CD14-positive monocyte (primary cell): ENCODE measurements around the gene OCSTAMP. TPM values are rescaled to one million over a fixed set of nuclear protein-coding genes. Genes with fewer than 3 reads are reported as not detected.

ENCODE experiments used
- DNase-seq, 3 donors: peaks; one replicate each; pipeline ENCODE4 v3.0.0-alpha.2; 2011 to 2022
- H2AFZ ChIP-seq: 2 replicates; pipeline ENCODE4 v1.6.0; 2012; ENCODE audit warnings: mild to moderate bottlenecking, low read depth, low read length, inconsistent platforms; ENCODE audit not compliant: insufficient read depth, poor library complexity, severe bottlenecking
- H3K27ac ChIP-seq, 2 donors: 1 replicate in 1 of 2; 2 replicates in 1 of 2; pipeline ENCODE4 v1.5.1; 2012 to 2013; ENCODE audit warnings: low read length in 2 of 2, control low read depth in 1 of 2, inconsistent platforms in 1 of 2, low read depth in 1 of 2, mild to moderate bottlenecking in 1 of 2
- H3K27me3 ChIP-seq, 2 donors: one replicate each; pipeline versions ENCODE4 v1.6.0 to v1.6.1; 2011 to 2013; ENCODE audit warnings: low read length in 2 of 2; ENCODE audit not compliant: control insufficient read depth in 2 of 2, insufficient read depth in 2 of 2
- H3K36me3 ChIP-seq, 2 donors: replicated peaks in 1 of 2; 1 replicate in 1 of 2; 2 replicates in 1 of 2; pipeline versions ENCODE4 v1.5.1 to v1.6.1; 2012 to 2013; ENCODE audit warnings: low read length in 2 of 2, control low read depth in 1 of 2, inconsistent platforms in 1 of 2, mild to moderate bottlenecking in 1 of 2; ENCODE audit not compliant: insufficient read depth in 2 of 2, control insufficient read depth in 1 of 2
- H3K4me1 ChIP-seq, 2 donors: 1 replicate in 1 of 2; 2 replicates in 1 of 2; pipeline versions ENCODE4 v1.5.1 to v1.6.1; 2012 to 2013; ENCODE audit warnings: low read length in 2 of 2, control low read depth in 1 of 2, inconsistent platforms in 1 of 2, mild to moderate bottlenecking in 1 of 2, moderate library complexity in 1 of 2; ENCODE audit not compliant: insufficient read depth in 2 of 2, control insufficient read depth in 1 of 2
- H3K4me2 ChIP-seq: replicated peaks from 2 replicates; pipeline ENCODE3; 2012; ENCODE audit warnings: low read length, moderate library complexity, mild to moderate bottlenecking; ENCODE audit not compliant: poor library complexity, severe bottlenecking; ENCODE audit errors: extremely low read depth
- H3K4me3 ChIP-seq, 3 experiments: fragments of 200-600 bp in 1 of 3; sonication (generic) in 1 of 3; replicated peaks in 1 of 3; 1 replicate in 2 of 3; 2 replicates in 1 of 3; pipeline ENCODE4 v1.5.1; 2011 to 2013; ENCODE audit warnings: low read length in 3 of 3, mild to moderate bottlenecking in 3 of 3, control low read depth in 2 of 3, low read depth in 2 of 3, inconsistent platforms in 1 of 3, moderate library complexity in 1 of 3
- H3K79me2 ChIP-seq: 2 replicates; pipeline ENCODE4 v1.6.0; 2012; ENCODE audit warnings: mild to moderate bottlenecking, control low read depth, inconsistent platforms, low read length, moderate library complexity; ENCODE audit not compliant: insufficient read depth
- H3K9ac ChIP-seq: 2 replicates; pipeline ENCODE4 v1.6.0; 2017; ENCODE audit warnings: low read length, mild to moderate bottlenecking; ENCODE audit not compliant: insufficient read depth, poor library complexity, severe bottlenecking
- H3K9me3 ChIP-seq, 2 donors: replicated peaks in 1 of 2; 1 replicate in 1 of 2; 2 replicates in 1 of 2; pipeline versions ENCODE4 v1.5.1 to v1.6.1; 2012 to 2013; ENCODE audit warnings: low read length in 2 of 2, control low read depth in 1 of 2; ENCODE audit not compliant: control insufficient read depth in 1 of 2, insufficient read depth in 1 of 2
- H4K20me1 ChIP-seq: 2 replicates; pipeline ENCODE4 v1.6.0; 2012; ENCODE audit warnings: mild to moderate bottlenecking, low read length, control low read depth, moderate library complexity; ENCODE audit not compliant: insufficient read depth
- H3K27ac Mint-ChIP-seq, 7 donors: one replicate each; pipeline ENCODE4 v1.8.0; 2020; ENCODE audit warnings: mild to moderate bottlenecking in 7 of 7, mixed read lengths in 7 of 7, moderate library complexity in 6 of 7, inconsistent platforms in 2 of 7
- H3K27me3 Mint-ChIP-seq, 3 donors: one replicate each; pipeline ENCODE4 v1.8.0; 2021 to 2022; ENCODE audit warnings: low read depth in 3 of 3, mild to moderate bottlenecking in 3 of 3, mixed read lengths in 3 of 3, moderate library complexity in 3 of 3, inconsistent platforms in 1 of 3
- H3K36me3 Mint-ChIP-seq, 2 donors: one replicate each; pipeline ENCODE4 v1.8.0; 2020; ENCODE audit warnings: mixed read lengths in 2 of 2, inconsistent platforms in 1 of 2, mild to moderate bottlenecking in 1 of 2
- H3K4me1 Mint-ChIP-seq: one replicate; pipeline ENCODE4 v1.8.0; 2020; ENCODE audit warnings: mild to moderate bottlenecking, mixed read lengths
- H3K4me3 Mint-ChIP-seq, 2 donors: one replicate each; pipeline ENCODE4 v1.8.0; 2020; ENCODE audit warnings: mild to moderate bottlenecking in 2 of 2, mixed read lengths in 2 of 2, moderate library complexity in 1 of 2
- H3K9me3 Mint-ChIP-seq, 7 donors: one replicate each; pipeline ENCODE4 v1.8.0; 2020 to 2022; ENCODE audit warnings: mixed read lengths in 7 of 7, mild to moderate bottlenecking in 6 of 7, moderate library complexity in 6 of 7, inconsistent platforms in 2 of 7
- WGBS: methylation state at CpG from one replicate; pipeline ENCODE4 v1.1.5; 2013; ENCODE audit warnings: missing lambda C conversion rate; ENCODE audit not compliant: insufficient coverage; 5-methylcytosine and 5-hydroxymethylcytosine counted together
- intact Hi-C, 2 donors: fragments of 100-400 bp; cut with micrococcal nuclease; formaldehyde crosslinking; loops; one replicate each; pipeline versions ENCODE4 v1.15.0 to v1.15.1; 2023
- polyA plus RNA-seq, 3 donors: library from polyadenylated mRNA; depleted of rRNA in 1 of 3; unstranded in 2 of 3; stranded (reverse) in 1 of 3; fragments of 300-500 nt in 2 of 3; fragments of >200 nt in 1 of 3; fragmentation: Illumina TruSeq in 2 of 3; gene quantifications; 1 replicate in 2 of 3; 2 replicates in 1 of 3; pipeline ENCODE4 v1.2.3, GENCODE V29; 2012 to 2021
- TF ChIP-seq, protein P1 (sequence below): fragments of 200-600 bp; IDR thresholded peaks from one replicate; pipeline ENCODE4 v1.8.0; 2022; ENCODE audit warnings: antibody characterized with exemption, mild to moderate bottlenecking

Gene OCSTAMP
- polyA plus RNA-seq, 3 donors: not detected

DNA sequence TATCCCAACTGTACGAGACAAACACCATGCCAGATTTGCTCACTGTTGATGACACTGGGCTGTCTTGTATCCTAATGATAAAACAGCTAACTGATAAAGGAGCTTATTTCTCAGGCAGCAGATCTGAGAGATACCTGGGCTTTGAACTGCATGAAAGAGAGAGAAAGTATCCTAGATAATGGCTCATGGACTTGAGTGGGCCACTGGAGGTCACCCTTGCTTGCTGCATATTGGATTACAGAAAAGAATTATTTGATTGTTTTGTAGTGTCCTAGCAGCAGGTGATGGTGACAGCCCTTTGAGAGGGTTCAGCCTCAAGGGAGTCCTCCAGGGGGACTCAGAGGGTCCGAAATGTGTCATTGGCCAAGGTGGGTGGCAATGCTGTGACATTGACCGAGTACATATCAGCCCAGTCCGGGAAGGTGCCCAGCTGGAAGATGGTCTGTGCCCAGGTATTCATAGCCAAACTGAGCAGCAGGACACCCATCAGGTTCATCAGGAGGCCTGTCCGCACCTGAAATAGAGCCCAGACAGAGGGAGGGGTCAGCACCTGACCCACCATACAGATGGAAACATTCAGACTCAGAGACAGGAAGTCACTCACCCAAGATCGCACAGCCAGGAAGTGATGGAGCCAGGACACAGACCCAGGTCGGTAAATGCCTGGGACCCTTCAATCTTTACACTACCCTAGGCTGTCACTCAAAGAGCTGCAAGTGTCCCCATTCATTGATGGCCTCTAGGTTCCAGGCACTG is 9.4 kb upstream of the OCSTAMP start:
- no peak overlapping the region for H2AFZ ChIP-seq
- intact Hi-C loops: loop anchor here (5.0 to 10.0 kb wide), 3 partner anchors 33 to 125 kb away; partner anchors contain the start of gene TP53RK (in 1 of the 2)
- no peaks in the 10 kb centered on the region for H3K9me3 ChIP-seq
- no peak overlapping the region for H3K4me3 ChIP-seq
- peaks cover 3 to 8% of the 10 kb centered on the region in 2 donors for H3K4me1 ChIP-seq
- H3K9ac ChIP-seq: no peak overlapping the region
- no peaks in the 10 kb centered on the region for H4K20me1 ChIP-seq
- H3K36me3 ChIP-seq: no peaks in the 10 kb centered on the region
- Mint-ChIP-seq H3K4me3 (no peak overlapping the region), H3K27me3 (peaks cover 4 to 6% (median 5%) of the 10 kb centered on the region in 3 donors), H3K4me1 (no peaks in the 10 kb centered on the region), H3K27ac (no peak overlapping the region), H3K36me3 (no peaks in the 10 kb centered on the region), H3K9me3 (no peaks in the 10 kb centered on the region)
- no peaks in the 10 kb centered on the region for H3K27me3 ChIP-seq
- no peaks in the 10 kb centered on the region for H3K79me2 ChIP-seq
- WGBS: 76% methylated on average over 6 of the region's 7 CpGs
- H3K4me2 ChIP-seq: no peak overlapping the region
- TF ChIP-seq, protein P1, sequence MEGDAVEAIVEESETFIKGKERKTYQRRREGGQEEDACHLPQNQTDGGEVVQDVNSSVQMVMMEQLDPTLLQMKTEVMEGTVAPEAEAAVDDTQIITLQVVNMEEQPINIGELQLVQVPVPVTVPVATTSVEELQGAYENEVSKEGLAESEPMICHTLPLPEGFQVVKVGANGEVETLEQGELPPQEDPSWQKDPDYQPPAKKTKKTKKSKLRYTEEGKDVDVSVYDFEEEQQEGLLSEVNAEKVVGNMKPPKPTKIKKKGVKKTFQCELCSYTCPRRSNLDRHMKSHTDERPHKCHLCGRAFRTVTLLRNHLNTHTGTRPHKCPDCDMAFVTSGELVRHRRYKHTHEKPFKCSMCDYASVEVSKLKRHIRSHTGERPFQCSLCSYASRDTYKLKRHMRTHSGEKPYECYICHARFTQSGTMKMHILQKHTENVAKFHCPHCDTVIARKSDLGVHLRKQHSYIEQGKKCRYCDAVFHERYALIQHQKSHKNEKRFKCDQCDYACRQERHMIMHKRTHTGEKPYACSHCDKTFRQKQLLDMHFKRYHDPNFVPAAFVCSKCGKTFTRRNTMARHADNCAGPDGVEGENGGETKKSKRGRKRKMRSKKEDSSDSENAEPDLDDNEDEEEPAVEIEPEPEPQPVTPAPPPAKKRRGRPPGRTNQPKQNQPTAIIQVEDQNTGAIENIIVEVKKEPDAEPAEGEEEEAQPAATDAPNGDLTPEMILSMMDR: no peak
- no peak overlapping the region for H3K27ac ChIP-seq
- DNase-seq: no peak

DNA sequence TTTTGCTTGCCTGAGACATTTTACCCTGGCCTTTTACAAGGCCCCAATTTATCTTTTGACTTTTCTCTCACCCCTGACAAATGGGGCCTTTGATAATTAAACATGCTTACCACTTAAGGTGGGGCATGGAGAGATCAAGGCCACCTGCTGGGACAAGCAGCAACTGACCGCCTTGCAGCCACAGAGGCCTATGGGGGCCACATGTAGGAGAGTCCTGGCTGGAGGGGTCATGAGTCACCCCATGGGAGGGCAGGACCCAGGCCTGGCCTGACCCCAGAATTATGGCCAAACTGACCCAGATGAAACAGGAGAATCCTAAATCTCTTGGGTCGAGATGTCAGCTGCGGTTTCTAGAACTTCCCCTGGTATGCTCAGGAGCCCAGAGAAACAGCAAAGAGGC is 8.5 kb upstream of the OCSTAMP start:
- Mint-ChIP-seq H3K9me3 (no peaks in the 10 kb centered on the region), H3K27me3 (peaks cover 4 to 6% (median 6%) of the 10 kb centered on the region in 3 donors), H3K4me1 (no peaks in the 10 kb centered on the region), H3K36me3 (no peaks in the 10 kb centered on the region), H3K4me3 (no peak overlapping the region), H3K27ac (no peak overlapping the region)
- Histone ChIP-seq H3K79me2 (no peaks in the 10 kb centered on the region), H4K20me1 (no peaks in the 10 kb centered on the region), H3K4me3 (no peak overlapping the region), H3K4me2 (no peak overlapping the region), H3K27ac (no peak overlapping the region), H3K9ac (no peak overlapping the region), H3K27me3 (no peaks in the 10 kb centered on the region), H3K4me1 (peaks cover 3 to 8% of the 10 kb centered on the region in 2 donors), H3K36me3 (no peaks in the 10 kb centered on the region), H3K9me3 (no peaks in the 10 kb centered on the region), H2AFZ (no peak overlapping the region)
- TF ChIP-seq, protein P1: no peak
- DNase-seq: no peak
- WGBS: 97% methylated on average over 3 of the region's 3 CpGs
- intact Hi-C loops: loop anchor here in 1 of 2 donors (10.0 kb wide), 1 partner anchor 126 kb away; the partner anchor contains the start of gene TP53RK
